ENCODE results near the gene CHST13.

The CHST13 gene

GRCh38 chr3:126494204-126494969 is 29.6 kb upstream of the CHST13 start:
- no peak for TF ChIP-seq ZNF274 (IDR thresholded peaks at IDR 0.05; ENCODE audit: low read depth, low read length)
- H3K4me3 ChIP-seq (ENCODE audit: low read length): no peak overlapping the region

- H3K4me3 ChIP-seq (ENCODE audit: low read length): no peak overlapping the region
- TF ChIP-seq ZNF274 (IDR thresholded peaks at IDR 0.05; ENCODE audit: low read depth, low read length): no peak
These were observed 29.1 kb upstream of the CHST13 start for GRCh38 chr3:126494970-126495230.

- H3K4me3 ChIP-seq (ENCODE audit: low read length): no peak overlapping the region
- no peak for TF ChIP-seq ZNF274 (IDR thresholded peaks at IDR 0.05; ENCODE audit: low read depth, low read length)
These were observed 28.2 kb upstream of the CHST13 start for GRCh38 chr3:126495786-126496185.

GRCh38 chr3:126496894-126497850 is 26.8 kb upstream of the CHST13 start:
- H3K4me3 ChIP-seq (ENCODE audit: low read length): no peak overlapping the region
- no peak for TF ChIP-seq ZNF274 (IDR thresholded peaks at IDR 0.05; ENCODE audit: low read depth, low read length)

- no peak overlapping the region for H3K4me3 ChIP-seq (ENCODE audit: low read length)
- no peak for TF ChIP-seq ZNF274 (IDR thresholded peaks at IDR 0.05; ENCODE audit: low read depth, low read length)
These were observed 26.0 kb upstream of the CHST13 start for GRCh38 chr3:126497956-126498355.

GRCh38 chr3:126498461-126498860 is 25.5 kb upstream of the CHST13 start:
- no peak for TF ChIP-seq ZNF274 (IDR thresholded peaks at IDR 0.05; ENCODE audit: low read depth, low read length)
- H3K4me3 ChIP-seq (ENCODE audit: low read length): no peak overlapping the region

GRCh38 chr3:126498929-126499328 is 25.0 kb upstream of the CHST13 start:
- H3K4me3 ChIP-seq (ENCODE audit: low read length): no peak overlapping the region
- no peak for TF ChIP-seq ZNF274 (IDR thresholded peaks at IDR 0.05; ENCODE audit: low read depth, low read length)

- TF ChIP-seq ZNF274 (IDR thresholded peaks at IDR 0.05; ENCODE audit: low read depth, low read length): no peak
These were observed 24.6 kb upstream of the CHST13 start for GRCh38 chr3:126499401-126499800.

GRCh38 chr3:126500016-126500415 is 23.9 kb upstream of the CHST13 start:
- TF ChIP-seq ZNF274 (IDR thresholded peaks at IDR 0.05; ENCODE audit: low read depth, low read length): no peak
- no peak overlapping the region for H3K4me3 ChIP-seq (ENCODE audit: low read length)

More at GRCh38 chr3:126499401-126499800, 24.6 kb upstream of the CHST13 start:
- H3K4me3 ChIP-seq (ENCODE audit: low read length): no peak overlapping the region

GRCh38 chr3:126501054-126501453 is 22.9 kb upstream of the CHST13 start:
- no peak for TF ChIP-seq ZNF274 (IDR thresholded peaks at IDR 0.05; ENCODE audit: low read depth, low read length)
- H3K4me3 ChIP-seq (ENCODE audit: low read length): no peak overlapping the region

GRCh38 chr3:126501736-126502135 is 22.2 kb upstream of the CHST13 start:
- TF ChIP-seq ZNF274 (IDR thresholded peaks at IDR 0.05; ENCODE audit: low read depth, low read length): no peak
- no peak overlapping the region for H3K4me3 ChIP-seq (ENCODE audit: low read length)

GRCh38 chr3:126502656-126503055 is 21.3 kb upstream of the CHST13 start:
- no peak for TF ChIP-seq ZNF274 (IDR thresholded peaks at IDR 0.05; ENCODE audit: low read depth, low read length)
- H3K4me3 ChIP-seq (ENCODE audit: low read length): no peak overlapping the region

- TF ChIP-seq ZNF274 (IDR thresholded peaks at IDR 0.05; ENCODE audit: low read depth, low read length): no peak
- H3K4me3 ChIP-seq (ENCODE audit: low read length): no peak overlapping the region
These were observed 20.3 kb upstream of the CHST13 start for GRCh38 chr3:126503701-126504100.

- no peak overlapping the region for H3K4me3 ChIP-seq (ENCODE audit: low read length)
- no peak for TF ChIP-seq ZNF274 (IDR thresholded peaks at IDR 0.05; ENCODE audit: low read depth, low read length)
These were observed 16.1 kb upstream of the CHST13 start for GRCh38 chr3:126507886-126508285.

GRCh38 chr3:126508564-126508964 is 15.4 kb upstream of the CHST13 start:
- TF ChIP-seq ZNF274 (IDR thresholded peaks at IDR 0.05; ENCODE audit: low read depth, low read length): no peak
- no peak overlapping the region for H3K4me3 ChIP-seq (ENCODE audit: low read length)

All from GM08714 (cell line).